IMR-90 (cell line): ENCODE results near the gene PFKL. TPM values are rescaled to one million over a fixed set of nuclear protein-coding genes. Genes with fewer than 3 reads are reported as not detected.

ENCODE experiments used
- POLR2A ChIP-seq: IDR thresholded peaks from 2 replicates; pipeline ENCODE4 v1.6.1; 2012; ENCODE audit warnings: mild to moderate bottlenecking, low read depth, low read length
- RAD21 ChIP-seq: IDR thresholded peaks from 2 replicates; pipeline ENCODE4 v1.6.1; 2012; ENCODE audit warnings: low read length, improper control_type of control experiment
- RFX5 ChIP-seq: IDR thresholded peaks from 2 replicates; pipeline ENCODE4 v1.8.0; 2012; ENCODE audit warnings: low read depth, mild to moderate bottlenecking, low read length, moderate library complexity
- USF2 ChIP-seq: fragments of 150-350 bp; IDR thresholded peaks from 2 replicates; pipeline ENCODE4 v1.6.1; 2017; ENCODE audit warnings: mild to moderate bottlenecking, antibody characterized with exemption, low read length, low read depth
- polyA plus RNA-seq, 3 experiments: library from polyadenylated mRNA; depleted of rRNA; stranded (reverse); fragments of >200 nt; gene quantifications; 2 replicates each; pipeline ENCODE4 v1.2.3, GENCODE V29; 2012; ENCODE audit warnings: low replicate concordance in 1 of 3
- total RNA-seq: library from RNA; depleted of rRNA; stranded (reverse); fragments of >200 nt; gene quantifications from 2 replicates; pipeline ENCODE4 v1.2.3, GENCODE V29; 2012
- TF ChIP-seq, protein P1 (sequence below): fragments of 150-350 bp; IDR thresholded peaks from 2 replicates; pipeline ENCODE4 v1.6.1; 2016; ENCODE audit warnings: low read depth, mild to moderate bottlenecking, low read length, moderate library complexity, borderline replicate concordance

PFKL gene
- total and polyA plus RNA-seq, 2 of the 4 experiments (the other 2 are of a cell fraction) = 103 to 126 TPM

GRCh38 chr21:44365251-44365966, 65.6 kb downstream of the PFKL start (continued):
- no peak for TF ChIP-seq USF2
- TF ChIP-seq POLR2A = no peak
- no peak for TF ChIP-seq RAD21
- no peak for TF ChIP-seq RFX5
- TF ChIP-seq, protein P1, sequence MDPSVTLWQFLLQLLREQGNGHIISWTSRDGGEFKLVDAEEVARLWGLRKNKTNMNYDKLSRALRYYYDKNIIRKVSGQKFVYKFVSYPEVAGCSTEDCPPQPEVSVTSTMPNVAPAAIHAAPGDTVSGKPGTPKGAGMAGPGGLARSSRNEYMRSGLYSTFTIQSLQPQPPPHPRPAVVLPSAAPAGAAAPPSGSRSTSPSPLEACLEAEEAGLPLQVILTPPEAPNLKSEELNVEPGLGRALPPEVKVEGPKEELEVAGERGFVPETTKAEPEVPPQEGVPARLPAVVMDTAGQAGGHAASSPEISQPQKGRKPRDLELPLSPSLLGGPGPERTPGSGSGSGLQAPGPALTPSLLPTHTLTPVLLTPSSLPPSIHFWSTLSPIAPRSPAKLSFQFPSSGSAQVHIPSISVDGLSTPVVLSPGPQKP = no peak
